Stimulated activated CD8-positive, alpha-beta memory T cell treated with anti-CD3 and anti-CD28 coated beads, Interleukin-15, amount 100 ng/mL, for 24 hours (primary cell): ENCODE results near the gene ORC5.

Experiments used
- DNase-seq: peaks from one replicate; pipeline ENCODE4 v3.0.0-alpha.2; 2020; ENCODE audit warnings: low read depth

Gene ORC5

GRCh38 chr7:104126411-104126841, 81.4 kb downstream of the ORC5 start:
- no peak for DNase-seq

- DNase-seq, result no peak
These were observed 82.8 kb downstream of the ORC5 start for GRCh38 chr7:104124893-104125477.

- no peak for DNase-seq
These were observed 83.3 kb downstream of the ORC5 start for GRCh38 chr7:104124469-104124868.

- no peak for DNase-seq
These were observed 84.0 kb downstream of the ORC5 start for GRCh38 chr7:104123786-104124185.

- no peak for DNase-seq
These were observed 94.0 kb downstream of the ORC5 start for GRCh38 chr7:104113788-104114187.

- DNase-seq, result no peak
These were observed 95.2 kb downstream of the ORC5 start for GRCh38 chr7:104112623-104113022.

GRCh38 chr7:104111271-104111670, 96.5 kb downstream of the ORC5 start:
- DNase-seq, result no peak

- no peak for DNase-seq
These were observed 101.5 kb downstream of the ORC5 start for GRCh38 chr7:104106108-104106905.

- DNase-seq, result no peak
These were observed 108.9 kb downstream of the ORC5 start for GRCh38 chr7:104098890-104099289.

GRCh38 chr7:104096683-104097082, 111.1 kb downstream of the ORC5 start:
- DNase-seq, result no peak

GRCh38 chr7:104093127-104093526, 114.7 kb downstream of the ORC5 start:
- DNase-seq, result no peak

GRCh38 chr7:104091242-104091641, 116.6 kb downstream of the ORC5 start:
- DNase-seq, result no peak

- DNase-seq, result no peak
These were observed 118.2 kb downstream of the ORC5 start for GRCh38 chr7:104089612-104090011.

GRCh38 chr7:104089061-104089460, 118.8 kb downstream of the ORC5 start:
- no peak for DNase-seq
